Astrocyte of the hippocampus (primary cell): ENCODE measurements around the gene ARHGAP44.
"Not testable (repeated sequence)": the region's sequence is repeated elsewhere in the genome, so short reads cannot be mapped to it uniquely, and the experiment has no call there.

ENCODE experiments used
- DNase-seq: peaks from one replicate; pipeline ENCODE4 v3.0.0; 2011; ENCODE audit warnings: low read depth, low spot score

Gene ARHGAP44

GRCh38 chr17:12821376-12821940, 32.2 kb downstream of the ARHGAP44 start:
- no peak for DNase-seq

GRCh38 chr17:12826431-12826830, 37.1 kb downstream of the ARHGAP44 start:
- DNase-seq, result no peak

- no peak for DNase-seq
Measured at GRCh38 chr17:12830777-12831247, 41.5 kb downstream of the ARHGAP44 start.

GRCh38 chr17:12831839-12832238, 42.5 kb downstream of the ARHGAP44 start:
- DNase-seq, result no peak

- DNase-seq, result no peak
Measured at GRCh38 chr17:12839042-12839441, 49.7 kb downstream of the ARHGAP44 start.

GRCh38 chr17:12842936-12843335, 53.6 kb downstream of the ARHGAP44 start:
- DNase-seq, result no peak

- no peak for DNase-seq
Measured at GRCh38 chr17:12850996-12851395, 61.7 kb downstream of the ARHGAP44 start.

GRCh38 chr17:12851901-12852435, 62.7 kb downstream of the ARHGAP44 start:
- no peak for DNase-seq

- no peak for DNase-seq
Measured at GRCh38 chr17:12853921-12854320, 64.6 kb downstream of the ARHGAP44 start.

GRCh38 chr17:12856416-12856815, 67.1 kb downstream of the ARHGAP44 start:
- no peak for DNase-seq

GRCh38 chr17:12857592-12857991, 68.3 kb downstream of the ARHGAP44 start:
- no peak for DNase-seq

- no peak for DNase-seq
Measured at GRCh38 chr17:12859520-12859919, 70.2 kb downstream of the ARHGAP44 start.

- DNase-seq, result no peak
Measured at GRCh38 chr17:12865769-12866168, 76.5 kb downstream of the ARHGAP44 start.

GRCh38 chr17:12866244-12866643, 76.9 kb downstream of the ARHGAP44 start:
- DNase-seq, result no peak

- DNase-seq, result no peak
Measured at GRCh38 chr17:12867726-12868125, 78.4 kb downstream of the ARHGAP44 start.

- not testable (repeated sequence) for DNase-seq
Measured at GRCh38 chr17:12873415-12874125, 84.3 kb downstream of the ARHGAP44 start.

GRCh38 chr17:12877953-12878669, 88.8 kb downstream of the ARHGAP44 start:
- no peak for DNase-seq

- DNase-seq, result not testable (repeated sequence)
Measured at GRCh38 chr17:12879096-12879495, 89.8 kb downstream of the ARHGAP44 start.

- no peak for DNase-seq
Measured at GRCh38 chr17:12883472-12883871, 94.2 kb downstream of the ARHGAP44 start.

- no peak for DNase-seq
Measured at GRCh38 chr17:12887088-12887487, 97.8 kb downstream of the ARHGAP44 start.

- DNase-seq, result no peak
Measured at GRCh38 chr17:12896180-12896785, 107.0 kb downstream of the ARHGAP44 start.

- no peak for DNase-seq
Measured at GRCh38 chr17:12898110-12898509, 108.8 kb downstream of the ARHGAP44 start.
